ENCODE data around the gene FRMD4A.

FRMD4A gene

DNA sequence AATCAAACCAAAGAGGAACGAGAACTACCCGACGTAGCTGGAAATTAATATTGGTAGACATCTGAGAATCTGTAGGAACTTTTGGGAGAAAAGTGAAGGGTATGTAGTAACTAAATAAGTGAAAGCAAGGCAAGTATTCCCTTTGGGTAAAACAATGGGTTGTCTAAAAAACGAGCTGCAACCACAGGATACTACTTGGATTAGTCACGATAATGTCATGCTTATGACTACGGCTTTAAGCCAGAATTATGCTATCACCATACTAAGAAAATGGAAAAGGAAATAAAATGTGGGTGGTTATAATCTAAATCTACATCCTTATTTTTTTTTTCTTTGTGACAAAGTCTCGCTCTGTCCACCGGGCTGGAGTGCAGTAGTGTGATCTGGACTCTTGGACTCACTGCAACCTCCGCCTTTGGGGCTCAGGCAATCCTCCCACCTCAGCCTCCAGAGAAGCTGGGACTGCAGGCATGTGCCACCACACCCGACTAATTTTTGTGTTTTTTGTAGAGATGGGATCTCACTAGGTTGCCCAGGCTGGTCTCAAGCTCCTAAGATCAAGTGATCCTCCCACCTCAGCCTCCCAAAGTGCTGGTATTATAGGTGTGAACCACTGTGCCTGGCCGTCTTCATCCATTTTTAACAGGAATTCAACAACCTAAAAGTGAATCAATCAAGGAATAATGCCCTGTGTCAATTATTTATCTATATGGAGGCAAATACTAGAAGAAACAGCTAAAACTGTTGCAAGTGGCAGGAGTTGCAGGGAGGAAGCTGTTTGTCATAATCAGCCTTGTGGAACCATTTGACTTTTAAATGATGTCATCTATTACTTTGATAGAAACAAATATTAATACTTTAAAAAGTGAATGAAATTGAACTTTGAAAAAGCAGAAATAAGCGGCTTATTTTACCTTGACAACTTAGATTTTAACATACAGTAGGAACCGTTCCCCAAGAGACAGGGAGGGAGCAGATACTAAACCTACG is 554.6 kb downstream of the FRMD4A start:
- Histone ChIP-seq H3K79me2 (ENCODE audit: low read length) (no peaks in the 10 kb centered on the region), H3K4me1 (ENCODE audit: low read length) (no peaks in the 10 kb centered on the region), H3K4me2 (ENCODE audit: low read depth, low read length) (no peak overlapping the region), H3F3A (ENCODE audit: insufficient read depth, low read length) (no peaks in the 10 kb centered on the region), H3K9me2 (replicated peaks; ENCODE audit: insufficient read depth, low read length) (no peaks in the 10 kb centered on the region), H3K27ac (ENCODE audit: low read length) (no peak overlapping the region), H3K36me3 (replicated peaks; ENCODE audit: insufficient read depth, low read length) (no peaks in the 10 kb centered on the region), H2AFZ (ENCODE audit: low read length) (no peak overlapping the region), H3K9me3 (replicated peaks; ENCODE audit: insufficient read depth, low read length) (no peaks in the 10 kb centered on the region), H3K27me3 (replicated peaks; ENCODE audit: insufficient read depth, low read length) (no peaks in the 10 kb centered on the region), H3K4me3 (ENCODE audit: low read length) (no peak overlapping the region), H3K9ac (ENCODE audit: low read length) (no peak overlapping the region), H4K20me1 (ENCODE audit: insufficient read depth, low read length) (no peaks in the 10 kb centered on the region)
- no peak for DNase-seq
- TF ChIP-seq EZH2phosphoT487 (IDR thresholded peaks at IDR 0.05; ENCODE audit: low read length), result no peak
- TF ChIP-seq EZH2 (optimal IDR thresholded peaks at IDR 0.05; ENCODE audit: low read depth, low read length), result no peak
- TF ChIP-seq, protein P1, sequence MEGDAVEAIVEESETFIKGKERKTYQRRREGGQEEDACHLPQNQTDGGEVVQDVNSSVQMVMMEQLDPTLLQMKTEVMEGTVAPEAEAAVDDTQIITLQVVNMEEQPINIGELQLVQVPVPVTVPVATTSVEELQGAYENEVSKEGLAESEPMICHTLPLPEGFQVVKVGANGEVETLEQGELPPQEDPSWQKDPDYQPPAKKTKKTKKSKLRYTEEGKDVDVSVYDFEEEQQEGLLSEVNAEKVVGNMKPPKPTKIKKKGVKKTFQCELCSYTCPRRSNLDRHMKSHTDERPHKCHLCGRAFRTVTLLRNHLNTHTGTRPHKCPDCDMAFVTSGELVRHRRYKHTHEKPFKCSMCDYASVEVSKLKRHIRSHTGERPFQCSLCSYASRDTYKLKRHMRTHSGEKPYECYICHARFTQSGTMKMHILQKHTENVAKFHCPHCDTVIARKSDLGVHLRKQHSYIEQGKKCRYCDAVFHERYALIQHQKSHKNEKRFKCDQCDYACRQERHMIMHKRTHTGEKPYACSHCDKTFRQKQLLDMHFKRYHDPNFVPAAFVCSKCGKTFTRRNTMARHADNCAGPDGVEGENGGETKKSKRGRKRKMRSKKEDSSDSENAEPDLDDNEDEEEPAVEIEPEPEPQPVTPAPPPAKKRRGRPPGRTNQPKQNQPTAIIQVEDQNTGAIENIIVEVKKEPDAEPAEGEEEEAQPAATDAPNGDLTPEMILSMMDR (IDR thresholded peaks at IDR 0.05; ENCODE audit: low read length), result no peak

DNA sequence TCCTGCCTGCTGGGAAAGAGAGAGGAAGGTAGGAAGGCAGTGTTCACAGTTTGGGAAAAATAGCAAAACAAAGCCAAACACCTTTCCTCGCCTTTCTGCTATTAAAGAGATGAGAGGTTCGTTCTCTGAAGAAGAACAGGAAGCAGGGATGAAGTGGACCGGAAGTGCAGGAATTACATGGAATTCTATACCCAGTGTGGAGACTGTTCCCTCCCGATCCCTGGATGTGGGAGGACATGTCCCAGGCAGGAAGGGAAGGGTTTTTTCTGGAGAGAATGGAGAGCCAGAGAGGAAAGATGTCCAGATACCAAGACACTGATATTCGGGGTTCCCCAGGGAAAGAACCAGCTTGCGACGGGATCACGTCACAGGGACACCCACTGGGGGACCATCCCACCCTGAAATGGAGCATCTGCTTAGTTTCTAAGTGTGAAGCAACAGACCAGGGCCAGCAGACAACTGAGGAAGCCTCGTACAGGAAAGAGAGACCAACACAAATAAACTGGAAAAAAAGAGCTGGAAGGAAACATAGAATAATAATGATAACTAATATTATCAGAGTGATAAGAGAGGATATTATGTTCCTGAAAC is 556.3 kb downstream of the FRMD4A start:
- Histone ChIP-seq H3F3A (ENCODE audit: insufficient read depth, low read length) (no peaks in the 10 kb centered on the region), H3K4me3 (ENCODE audit: low read length) (no peak overlapping the region), H3K9me2 (replicated peaks; ENCODE audit: insufficient read depth, low read length) (no peaks in the 10 kb centered on the region), H4K20me1 (ENCODE audit: insufficient read depth, low read length) (no peaks in the 10 kb centered on the region), H3K4me1 (ENCODE audit: low read length) (no peaks in the 10 kb centered on the region), H3K36me3 (replicated peaks; ENCODE audit: insufficient read depth, low read length) (no peaks in the 10 kb centered on the region), H3K27me3 (replicated peaks; ENCODE audit: insufficient read depth, low read length) (no peaks in the 10 kb centered on the region), H3K9ac (ENCODE audit: low read length) (no peak overlapping the region), H3K79me2 (ENCODE audit: low read length) (no peaks in the 10 kb centered on the region), H2AFZ (ENCODE audit: low read length) (no peak overlapping the region), H3K4me2 (ENCODE audit: low read depth, low read length) (no peak overlapping the region), H3K9me3 (replicated peaks; ENCODE audit: insufficient read depth, low read length) (no peaks in the 10 kb centered on the region), H3K27ac (ENCODE audit: low read length) (no peak overlapping the region)
- TF ChIP-seq EZH2 (optimal IDR thresholded peaks at IDR 0.05; ENCODE audit: low read depth, low read length) (no peak), EZH2phosphoT487 (IDR thresholded peaks at IDR 0.05; ENCODE audit: low read length) (no peak)
- TF ChIP-seq, protein P1 (IDR thresholded peaks at IDR 0.05; ENCODE audit: low read length), result no peak
- DNase-seq, result no peak

GRCh38 chr10:13773496-13774170 is 557.1 kb downstream of the FRMD4A start:
- Histone ChIP-seq H3K4me2 (ENCODE audit: low read depth, low read length) (no peak overlapping the region), H3K9me2 (replicated peaks; ENCODE audit: insufficient read depth, low read length) (no peaks in the 10 kb centered on the region), H3K36me3 (replicated peaks; ENCODE audit: insufficient read depth, low read length) (no peaks in the 10 kb centered on the region), H3K9me3 (replicated peaks; ENCODE audit: insufficient read depth, low read length) (no peaks in the 10 kb centered on the region), H3K9ac (ENCODE audit: low read length) (no peak overlapping the region), H3K4me1 (ENCODE audit: low read length) (no peaks in the 10 kb centered on the region), H3K27ac (ENCODE audit: low read length) (no peak overlapping the region), H2AFZ (ENCODE audit: low read length) (no peak overlapping the region), H3K4me3 (ENCODE audit: low read length) (no peak overlapping the region), H3F3A (ENCODE audit: insufficient read depth, low read length) (no peaks in the 10 kb centered on the region), H3K79me2 (ENCODE audit: low read length) (no peaks in the 10 kb centered on the region), H3K27me3 (replicated peaks; ENCODE audit: insufficient read depth, low read length) (no peaks in the 10 kb centered on the region), H4K20me1 (ENCODE audit: insufficient read depth, low read length) (no peaks in the 10 kb centered on the region)
- TF ChIP-seq EZH2phosphoT487 (IDR thresholded peaks at IDR 0.05; ENCODE audit: low read length), result no peak
- no peak for DNase-seq

Measured in MM.1S (cell line).